GM19035 (cell line): Measurements from ENCODE around the gene CCDC85B.
A peak's percentile ranks its signal among the peaks of the same experiment; 100 is the strongest.

Experiments
- ATAC-seq: cut with Tn5 transposase; IDR thresholded peaks from one replicate; pipeline ENCODE4 v1.9.1; 2021; ENCODE audit not compliant: unreplicated experiment

Gene CCDC85B

DNA sequence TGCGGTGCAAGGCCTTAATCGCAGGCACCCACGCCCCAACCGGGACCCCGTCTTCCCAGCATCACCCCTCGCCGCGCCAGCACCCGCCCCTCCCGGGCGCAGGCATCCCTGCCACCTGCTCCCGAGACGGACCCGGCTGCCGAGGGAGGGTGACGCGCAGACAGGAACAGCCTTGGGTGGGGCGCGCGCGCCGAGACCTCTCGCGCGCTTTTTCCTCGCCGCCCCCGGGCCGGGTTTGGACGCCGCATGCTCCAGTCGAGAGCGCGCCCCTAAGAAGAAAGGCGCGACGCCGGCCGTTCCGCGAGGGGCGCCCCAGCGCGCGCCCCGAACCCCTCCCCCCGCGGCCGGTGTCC, 33.0 kb upstream of the CCDC85B start:
- peak; percentile 6 for ATAC-seq

DNA sequence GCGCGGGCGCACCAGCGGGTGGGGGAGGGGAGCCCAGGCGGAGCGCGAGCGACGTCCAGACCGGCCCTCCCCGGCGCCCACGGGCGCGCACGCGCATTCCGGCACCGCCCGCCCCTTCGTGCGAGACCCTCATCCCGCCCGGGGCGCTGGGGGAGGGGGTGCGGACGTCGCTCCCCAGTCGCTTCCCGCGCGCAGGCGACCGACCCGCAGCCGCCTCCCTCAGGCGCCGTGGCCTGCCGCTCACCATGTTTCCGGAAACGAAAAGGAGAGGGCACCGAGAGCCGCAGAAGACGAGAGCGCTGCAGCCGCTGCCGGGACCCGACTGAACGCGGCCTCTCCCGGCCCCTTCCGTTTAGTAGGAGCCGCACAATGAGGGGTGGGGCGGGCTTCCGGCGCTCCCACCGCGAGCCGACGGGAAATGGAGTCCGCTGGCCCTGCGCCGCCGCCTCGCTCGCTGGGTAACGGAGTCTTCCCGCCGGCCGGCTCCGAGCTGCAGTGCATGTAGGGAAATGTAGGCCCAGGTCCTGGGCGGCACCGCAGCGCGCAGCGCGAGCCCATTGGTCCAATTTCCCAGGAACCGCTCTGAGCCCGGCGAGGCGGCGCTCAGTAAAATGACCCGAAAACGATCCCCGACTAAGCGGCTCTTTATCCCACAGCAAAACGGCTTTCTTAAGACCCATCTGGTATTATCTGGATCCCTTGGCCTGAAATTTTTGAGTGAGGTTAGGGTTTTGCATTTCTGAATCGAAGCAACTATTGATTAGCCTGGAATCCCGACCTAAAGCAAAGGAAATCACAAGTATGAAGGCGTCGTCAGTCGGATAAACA, 32.4 kb upstream of the CCDC85B start, which contains the start of gene CFL1:
Gene CFL1, minus strand, starts transcription at position 328 of the 828 bp plus-strand sequence. Its CDS starts 81 bp downstream, at position 247.
- ATAC-seq: peak; percentile 53

DNA sequence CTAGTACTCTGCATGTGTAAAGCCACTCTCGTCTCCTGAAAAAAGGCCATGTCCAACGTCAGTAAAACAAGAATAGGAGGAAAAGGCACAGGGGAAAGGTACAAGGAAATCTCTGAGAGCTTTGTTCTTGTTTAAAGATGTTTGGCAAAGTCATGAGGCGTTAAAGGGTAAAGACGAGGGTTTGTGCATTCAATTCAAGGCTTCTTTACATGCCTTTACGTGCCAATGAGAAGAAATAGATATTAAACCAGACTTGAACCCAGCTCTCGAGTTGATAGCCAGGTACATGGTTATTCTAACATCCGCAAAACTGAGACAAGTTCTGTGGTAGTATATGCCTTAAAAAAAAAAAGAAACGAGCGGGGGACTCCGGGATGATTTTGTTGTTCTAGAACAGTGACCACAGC, 31.8 kb upstream of the CCDC85B start:
- no peak for ATAC-seq

DNA sequence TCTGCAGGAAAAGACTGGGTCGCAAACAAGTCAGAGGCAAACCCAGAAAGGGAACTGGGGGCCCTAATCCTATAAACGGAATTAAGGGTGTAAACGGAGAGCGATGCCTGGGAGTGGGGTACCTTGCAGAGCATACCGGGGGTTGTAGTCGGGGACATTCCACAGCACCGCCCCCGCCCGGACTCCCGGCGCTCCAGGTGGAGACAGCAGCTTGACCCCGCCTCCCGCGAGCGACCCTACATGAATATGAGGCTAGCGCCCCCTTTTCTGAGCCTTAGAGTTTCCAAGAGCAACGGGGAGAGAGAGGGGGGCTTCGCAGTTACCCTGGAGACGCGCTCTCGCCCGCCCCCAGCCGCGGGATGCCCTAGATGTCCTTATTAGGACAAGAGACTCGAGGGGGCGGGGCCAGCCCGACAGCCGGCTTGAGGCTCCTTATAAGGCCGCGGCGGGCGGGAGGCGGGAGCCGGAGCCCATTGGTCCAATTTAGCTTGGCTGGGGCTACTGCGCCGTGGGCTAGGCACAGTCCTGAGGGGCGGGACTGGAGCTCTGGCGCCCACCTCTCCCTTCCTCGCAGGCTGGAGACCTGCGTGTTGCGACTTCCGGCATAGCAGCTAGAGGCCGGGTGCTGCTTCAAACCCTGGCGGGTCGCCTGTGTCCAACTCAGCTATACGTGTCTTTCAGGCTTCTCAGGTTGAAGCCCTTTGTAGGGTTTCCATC, 31.2 kb upstream of the CCDC85B start:
- ATAC-seq: peak; percentile 49

DNA sequence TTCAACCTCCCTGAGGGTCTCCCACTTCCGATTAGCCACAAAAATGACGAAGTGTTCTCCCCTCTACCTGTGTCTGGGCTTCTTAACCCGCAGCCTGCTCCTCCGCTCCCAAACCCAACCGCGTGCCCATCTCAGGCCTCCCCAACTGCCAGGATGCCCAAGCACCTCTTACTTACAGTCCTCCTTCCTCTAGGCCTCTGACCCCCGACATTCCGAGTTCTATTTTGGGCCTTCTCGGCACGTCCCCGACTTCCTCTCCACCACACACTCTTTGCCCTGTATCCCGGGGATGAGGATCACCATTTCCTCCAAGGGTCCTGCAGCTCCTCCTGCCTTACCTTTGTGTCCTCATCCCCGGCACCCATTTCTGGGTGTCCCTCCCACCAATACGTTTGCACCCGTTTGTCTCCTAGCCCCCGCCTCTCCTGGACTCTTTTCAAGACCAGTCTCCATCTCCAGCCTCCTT, 30.6 kb upstream of the CCDC85B start:
- ATAC-seq: no peak

DNA sequence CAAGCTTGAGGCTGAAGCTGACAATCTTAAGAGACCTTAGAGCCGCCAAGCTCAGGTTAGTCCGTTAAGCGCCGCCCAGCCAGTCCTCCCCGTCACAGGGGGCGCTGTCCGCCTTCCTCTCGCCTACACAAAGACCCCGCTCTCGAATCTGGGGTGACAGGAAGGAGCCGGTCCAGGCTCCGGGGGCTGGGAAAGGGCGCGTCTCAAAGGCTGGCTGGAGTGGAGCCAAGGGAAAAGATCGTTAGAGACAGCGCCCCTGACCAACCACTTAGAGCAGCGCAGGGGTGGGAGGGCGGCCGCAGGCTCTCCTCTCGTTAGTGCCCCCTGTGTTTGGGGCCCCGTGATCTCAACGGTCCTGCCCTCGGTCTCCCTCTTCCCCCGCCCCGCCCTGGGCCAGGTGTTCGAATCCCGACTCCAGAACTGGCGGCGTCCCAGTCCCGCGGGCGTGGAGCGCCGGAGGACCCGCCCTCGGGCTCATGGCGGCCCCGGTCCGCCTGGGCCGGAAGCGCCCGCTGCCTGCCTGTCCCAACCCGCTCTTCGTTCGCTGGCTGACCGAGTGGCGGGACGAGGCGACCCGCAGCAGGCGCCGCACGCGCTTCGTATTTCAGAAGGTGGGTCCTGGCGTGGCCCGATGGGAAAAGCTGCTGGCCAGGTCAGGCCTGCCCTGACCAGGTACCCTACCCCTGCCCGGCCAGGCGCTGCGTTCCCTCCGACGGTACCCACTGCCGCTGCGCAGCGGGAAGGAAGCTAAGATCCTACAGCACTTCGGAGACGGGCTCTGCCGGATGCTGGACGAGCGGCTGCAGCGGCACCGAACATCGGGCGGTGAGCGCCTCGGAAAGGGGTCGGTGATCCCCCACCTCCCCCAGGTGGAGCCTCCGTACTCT, 30.0 kb upstream of the CCDC85B start, which contains the start of gene MUS81:
Gene MUS81, plus strand, starts transcription at position 156 of the 887 bp plus-strand sequence. Its CDS starts 321 bp downstream, at position 477.
- peak; percentile 23 for ATAC-seq

DNA sequence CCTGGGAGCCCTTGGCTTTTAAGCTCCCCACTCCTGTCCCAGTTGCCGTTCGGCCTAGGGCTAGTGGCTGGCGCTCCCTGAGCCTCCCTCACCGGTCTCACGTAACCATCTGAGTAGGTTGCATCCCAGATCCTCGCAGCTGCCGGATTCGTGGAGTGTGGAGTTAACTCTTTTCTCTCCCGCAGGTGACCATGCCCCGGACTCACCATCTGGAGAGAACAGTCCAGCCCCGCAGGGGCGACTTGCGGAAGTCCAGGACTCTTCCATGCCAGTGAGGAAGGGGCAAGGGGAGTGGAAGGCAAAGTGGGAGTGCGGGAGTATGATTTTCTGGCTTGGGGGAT, 29.3 kb upstream of the CCDC85B start:
- no peak for ATAC-seq

DNA sequence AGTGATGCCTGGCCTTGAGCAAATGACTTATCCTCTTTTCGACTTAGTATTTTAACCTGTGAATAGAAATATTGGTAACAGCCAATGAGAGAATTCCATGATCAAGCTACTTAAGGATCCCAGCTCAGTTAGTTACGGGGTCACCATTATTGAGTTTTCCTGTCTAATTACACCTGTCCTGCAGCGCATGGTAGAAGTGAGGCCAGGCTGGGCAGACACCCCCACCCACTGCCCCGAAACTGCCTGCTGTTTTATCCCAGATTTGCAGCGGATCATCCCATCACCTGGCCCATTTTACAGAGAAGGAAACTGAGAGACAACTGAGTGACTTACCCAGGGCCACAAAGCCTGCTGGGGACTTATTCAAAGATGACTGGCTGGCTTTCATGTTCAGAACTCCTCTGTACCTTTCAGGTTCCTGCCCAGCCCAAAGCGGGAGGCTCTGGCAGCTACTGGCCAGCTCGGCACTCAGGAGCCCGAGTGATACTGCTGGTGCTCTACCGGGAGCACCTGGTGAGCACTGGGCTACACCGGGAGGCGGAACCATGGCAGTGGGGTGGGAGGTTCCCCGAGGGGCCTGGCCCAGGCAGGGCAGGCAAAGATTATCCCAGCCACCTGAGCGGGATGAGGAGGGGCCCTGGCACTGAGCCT, 28.8 kb upstream of the CCDC85B start:
- no peak for ATAC-seq

DNA sequence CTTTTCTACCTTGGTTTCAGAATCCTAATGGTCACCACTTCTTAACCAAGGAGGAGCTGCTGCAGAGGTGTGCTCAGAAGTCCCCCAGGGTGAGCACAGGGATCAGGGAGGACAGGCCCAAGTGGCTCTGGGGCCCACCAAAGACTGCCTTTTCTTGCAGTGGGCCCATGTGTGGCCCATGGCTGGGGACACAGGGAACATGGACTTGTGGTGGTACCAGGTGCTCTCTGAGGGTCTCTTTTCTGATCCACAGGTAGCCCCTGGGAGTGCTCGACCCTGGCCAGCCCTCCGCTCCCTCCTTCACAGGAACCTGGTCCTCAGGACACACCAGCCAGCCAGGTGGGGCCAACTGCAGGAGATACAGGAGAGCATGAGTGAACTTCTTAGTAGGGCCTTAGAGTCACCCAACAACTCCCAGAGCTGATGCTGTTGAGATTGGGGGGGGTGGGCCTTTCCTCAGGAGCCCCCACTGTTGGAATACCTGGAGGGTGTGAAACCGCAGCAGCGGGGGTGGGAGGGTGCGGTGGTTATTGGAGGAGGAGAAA, 28.2 kb upstream of the CCDC85B start:
- no peak for ATAC-seq

DNA sequence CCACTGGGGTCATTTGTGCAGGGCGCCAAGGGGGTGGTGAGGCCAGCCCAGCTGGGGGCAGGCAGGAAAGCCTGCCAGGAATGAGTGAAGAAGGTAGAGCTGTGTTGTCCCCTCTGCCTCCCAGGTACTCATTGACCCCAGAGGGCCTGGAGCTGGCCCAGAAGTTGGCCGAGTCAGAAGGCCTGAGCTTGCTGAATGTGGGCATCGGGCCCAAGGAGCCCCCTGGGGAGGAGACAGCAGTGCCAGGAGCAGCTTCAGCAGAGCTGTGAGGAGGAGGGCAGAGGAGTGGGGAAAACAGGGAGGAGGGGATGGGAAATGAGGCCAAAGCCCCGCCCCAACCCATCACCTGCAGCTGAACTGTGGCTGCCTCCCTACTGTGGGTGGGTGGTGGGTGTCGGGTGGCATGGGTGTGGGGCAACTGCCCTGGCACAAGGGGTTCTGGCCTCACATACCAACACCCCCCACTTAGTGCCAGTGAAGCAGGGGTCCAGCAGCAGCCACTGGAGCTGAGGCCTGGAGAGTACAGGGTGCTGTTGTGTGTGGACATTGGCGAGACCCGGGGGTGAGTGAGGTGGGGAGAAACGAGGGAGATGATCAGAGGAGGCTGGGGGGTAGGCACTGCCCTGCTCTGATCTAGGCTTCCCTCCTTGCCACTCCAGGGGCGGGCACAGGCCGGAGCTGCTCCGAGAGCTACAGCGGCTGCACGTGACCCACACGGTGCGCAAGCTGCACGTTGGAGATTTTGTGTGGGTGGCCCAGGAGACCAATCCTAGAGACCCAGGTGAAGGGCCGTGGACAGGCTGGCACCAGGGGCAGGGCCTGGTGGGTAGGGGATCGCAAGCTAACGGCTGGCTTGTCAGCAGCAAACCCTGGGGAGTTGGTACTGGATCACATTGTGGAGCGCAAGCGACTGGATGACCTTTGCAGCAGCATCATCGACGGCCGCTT, 27.3 kb upstream of the CCDC85B start:
- ATAC-seq: no peak

DNA sequence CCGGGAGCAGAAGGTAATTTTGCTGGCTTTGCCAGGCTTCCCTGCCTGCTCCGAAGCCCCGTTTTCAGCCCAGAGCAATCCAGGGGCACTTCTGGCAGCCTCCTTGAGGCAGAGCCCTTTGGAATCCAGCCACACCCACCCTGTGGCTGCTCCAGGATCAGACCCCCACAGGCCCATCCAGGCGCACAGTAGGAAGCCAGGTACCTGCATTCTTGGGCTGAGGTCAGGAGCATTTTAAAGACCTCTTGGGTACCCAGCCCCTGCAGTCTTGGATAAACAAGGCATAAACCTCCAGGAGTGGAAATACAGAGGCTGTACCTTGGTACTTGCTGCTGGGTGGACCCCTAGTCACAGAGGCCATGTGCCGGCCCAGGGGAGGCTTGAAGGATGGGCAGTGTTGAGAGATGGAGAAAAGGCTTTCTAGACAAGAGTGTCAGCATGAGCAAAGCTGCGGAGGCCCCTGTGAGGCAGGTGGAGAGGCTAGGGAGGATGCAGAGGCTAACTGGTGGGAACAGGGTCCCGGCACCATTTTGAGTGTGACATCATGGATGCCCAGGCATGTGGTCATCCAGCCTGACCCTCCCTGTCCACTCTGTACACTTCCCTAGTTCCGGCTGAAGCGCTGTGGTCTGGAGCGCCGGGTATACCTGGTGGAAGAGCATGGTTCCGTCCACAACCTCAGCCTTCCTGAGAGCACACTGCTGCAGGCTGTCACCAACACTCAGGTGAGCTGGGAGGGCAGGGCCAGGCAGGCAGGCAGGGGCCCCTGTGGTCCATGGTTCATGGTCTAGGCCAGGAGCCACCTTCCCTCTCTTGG, 26.4 kb upstream of the CCDC85B start:
- ATAC-seq: no peak

DNA sequence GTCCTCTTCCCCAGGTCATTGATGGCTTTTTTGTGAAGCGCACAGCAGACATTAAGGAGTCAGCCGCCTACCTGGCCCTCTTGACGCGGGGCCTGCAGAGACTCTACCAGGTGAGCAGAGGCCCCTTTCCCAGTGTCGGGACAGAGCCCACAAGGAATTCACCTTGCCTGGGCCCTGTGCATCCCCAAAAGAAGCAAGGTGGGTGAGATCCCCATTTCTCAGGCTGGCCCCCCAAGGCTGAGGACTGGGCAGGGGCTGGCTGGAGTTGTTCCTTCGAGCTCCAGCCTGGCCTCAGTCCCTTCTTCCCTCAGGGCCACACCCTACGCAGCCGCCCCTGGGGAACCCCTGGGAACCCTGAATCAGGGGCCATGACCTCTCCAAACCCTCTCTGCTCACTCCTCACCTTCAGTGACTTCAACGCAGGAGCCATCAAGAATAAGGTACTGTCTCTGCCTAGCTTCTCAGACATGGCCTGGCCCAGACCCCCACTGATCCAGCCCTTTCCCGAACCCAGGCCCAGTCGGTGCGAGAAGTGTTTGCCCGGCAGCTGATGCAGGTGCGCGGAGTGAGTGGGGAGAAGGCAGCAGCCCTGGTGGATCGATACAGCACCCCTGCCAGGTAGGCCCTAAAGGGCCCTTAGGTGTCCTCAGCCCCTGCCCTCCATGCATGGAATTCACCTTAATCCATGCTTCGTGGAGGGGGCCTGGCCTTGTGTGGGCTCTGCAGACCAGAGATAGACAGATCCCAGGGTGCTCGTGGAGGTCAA, 25.6 kb upstream of the CCDC85B start:
- ATAC-seq: no peak

DNA sequence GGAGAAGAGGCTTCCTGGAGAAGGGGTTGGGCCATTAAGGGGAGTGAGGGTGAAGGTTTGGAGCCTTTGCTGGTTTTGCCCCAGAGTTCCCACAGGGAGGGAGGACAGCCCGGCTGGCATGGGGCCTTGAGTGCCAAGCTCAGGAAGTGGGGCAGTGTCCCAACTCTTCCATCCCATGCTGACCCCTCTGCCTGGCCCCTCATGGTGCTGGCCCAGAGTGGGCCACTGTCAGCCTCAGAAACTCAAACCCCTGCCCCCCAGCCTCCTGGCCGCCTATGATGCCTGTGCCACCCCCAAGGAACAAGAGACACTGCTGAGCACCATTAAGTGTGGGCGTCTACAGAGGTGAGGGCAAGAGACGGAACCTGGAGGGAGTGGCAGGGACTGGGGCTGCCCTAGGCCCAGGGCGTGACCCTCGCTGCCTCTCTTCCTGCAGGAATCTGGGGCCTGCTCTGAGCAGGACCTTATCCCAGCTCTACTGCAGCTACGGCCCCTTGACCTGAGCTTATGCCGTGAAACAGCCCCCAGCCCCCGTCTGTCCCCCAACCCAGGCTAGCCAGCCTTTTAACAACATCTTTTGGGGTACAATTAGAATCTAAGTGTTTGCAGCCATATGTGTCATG, 24.8 kb upstream of the CCDC85B start:
- no peak for ATAC-seq

DNA sequence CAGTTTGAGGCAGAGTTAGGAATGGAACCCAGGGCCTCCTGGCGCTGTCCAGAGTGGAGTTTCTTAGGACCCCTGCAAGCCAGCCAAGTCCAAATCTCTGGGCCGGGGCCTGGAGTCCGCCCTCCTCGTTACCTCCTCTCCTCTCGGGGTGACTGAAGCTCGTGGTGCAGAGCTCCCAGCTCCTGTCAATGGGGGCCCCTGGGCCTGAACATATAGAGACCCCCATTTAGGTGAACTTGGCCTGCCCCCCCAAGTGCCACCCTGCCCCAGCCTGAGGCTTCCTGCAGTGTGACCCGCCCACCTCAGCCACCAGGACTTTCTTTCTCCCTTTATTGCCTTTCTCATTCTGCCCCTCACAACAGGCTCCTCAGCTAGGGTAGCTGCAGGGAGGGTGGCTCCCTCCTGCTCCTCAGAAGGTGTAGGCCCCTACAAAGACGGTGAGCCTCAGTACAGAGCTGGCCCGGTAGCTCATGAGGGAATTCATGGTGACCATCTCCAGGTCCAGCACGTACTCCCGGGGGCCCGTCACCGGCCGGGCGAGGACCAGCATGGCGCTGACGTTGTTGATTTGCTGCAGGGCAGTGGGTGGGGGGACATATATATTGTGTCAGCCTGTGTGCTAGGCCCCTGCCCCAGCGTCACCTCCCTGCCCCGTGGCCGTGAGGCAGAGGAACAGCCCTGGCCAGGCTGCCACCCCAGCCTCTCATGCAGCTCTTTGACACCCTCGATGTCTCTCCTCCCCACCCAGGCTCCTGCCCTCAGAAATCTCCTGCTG, 23.8 kb upstream of the CCDC85B start:
- ATAC-seq: no peak

DNA sequence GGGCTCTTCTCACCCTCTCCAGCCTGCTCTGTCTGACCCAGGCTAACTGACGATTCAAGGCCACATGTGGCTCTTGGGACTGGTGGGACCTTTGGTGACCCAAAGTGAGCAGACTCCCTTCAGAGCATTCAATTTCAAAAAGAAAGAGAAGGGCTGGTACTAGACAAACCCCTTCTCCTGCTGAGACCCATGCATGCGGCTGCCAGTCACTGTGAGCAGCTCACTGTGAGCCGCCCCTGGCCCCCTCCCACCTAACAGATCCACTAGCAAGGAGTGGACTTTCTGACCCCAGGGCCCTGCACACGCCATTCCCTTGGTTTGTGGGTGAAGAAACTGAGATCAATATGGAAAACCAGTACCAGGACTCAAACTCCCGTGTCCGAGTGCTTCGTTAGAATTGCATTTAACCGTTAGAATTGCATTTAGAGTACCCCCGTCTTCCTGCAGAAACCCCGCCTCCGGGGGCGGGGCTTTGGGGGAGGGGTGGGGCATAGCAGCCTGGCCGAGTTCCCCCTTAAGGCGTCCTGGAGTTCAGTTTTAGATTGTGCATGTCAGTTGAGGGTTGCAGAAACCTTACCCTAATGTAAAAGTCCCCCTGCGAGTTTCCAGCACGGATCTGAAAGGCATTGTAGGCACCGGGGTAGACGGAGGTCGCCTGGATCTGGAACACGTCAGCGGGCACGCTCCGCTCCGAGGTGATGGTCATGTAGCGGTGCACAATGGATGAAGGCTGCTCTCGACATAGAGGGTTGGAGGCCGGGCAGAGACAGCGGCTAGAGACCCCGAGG, 23.0 kb upstream of the CCDC85B start:
- no peak for ATAC-seq
